ENCODE results near the gene FBXO4.

GRCh38 chr5:41951224-41951623, 26.1 kb downstream of the FBXO4 start:
- TF ChIP-seq CTCF (IDR thresholded peaks at IDR 0.05 in 4 of 5, conservative IDR thresholded peaks at IDR 0.05 in 1 of 5) (no peak), POLR2A (IDR thresholded peaks at IDR 0.05) (no peak)

Measured in gastrocnemius medialis (tissue), 4 donors.